GM21423 (cell line): ENCODE results near the gene NIP7.
A peak's percentile ranks its signal among the peaks of the same experiment; 100 is the strongest.

Experiments
- ATAC-seq: cut with Tn5 transposase; IDR thresholded peaks from one replicate; pipeline ENCODE4 v1.9.1; 2021; ENCODE audit warnings: mild to moderate bottlenecking, moderate library complexity; ENCODE audit not compliant: unreplicated experiment

Gene NIP7

GRCh38 chr16:69318177-69318910, 21.2 kb upstream of the NIP7 start:
- no peak for ATAC-seq

GRCh38 chr16:69318911-69319289, 20.7 kb upstream of the NIP7 start:
- ATAC-seq = no peak

- ATAC-seq = no peak
Observed at GRCh38 chr16:69319381-69319780, 20.2 kb upstream of the NIP7 start.

GRCh38 chr16:69319826-69320739, 19.5 kb upstream of the NIP7 start:
- ATAC-seq = no peak

- ATAC-seq = no peak
Observed at GRCh38 chr16:69320740-69321073, 18.9 kb upstream of the NIP7 start.

- ATAC-seq = no peak
Observed at GRCh38 chr16:69321080-69321479, 18.5 kb upstream of the NIP7 start.

GRCh38 chr16:69322343-69322742, 17.2 kb upstream of the NIP7 start:
- no peak for ATAC-seq

- no peak for ATAC-seq
Observed at GRCh38 chr16:69323415-69323814, 16.2 kb upstream of the NIP7 start.

GRCh38 chr16:69324013-69324531, 15.5 kb upstream of the NIP7 start:
- no peak for ATAC-seq

GRCh38 chr16:69324585-69325253, 14.9 kb upstream of the NIP7 start:
- ATAC-seq = no peak

GRCh38 chr16:69325784-69326171, 13.8 kb upstream of the NIP7 start:
- ATAC-seq = no peak

GRCh38 chr16:69326172-69326873, 13.2 kb upstream of the NIP7 start:
- no peak for ATAC-seq

- ATAC-seq = no peak
Observed at GRCh38 chr16:69327585-69328310, 11.8 kb upstream of the NIP7 start.

GRCh38 chr16:69328854-69329316, 10.7 kb upstream of the NIP7 start:
- ATAC-seq = no peak

- ATAC-seq = peak; percentile 30
Observed at GRCh38 chr16:69329369-69330285, 9.9 kb upstream of the NIP7 start.

GRCh38 chr16:69330286-69331109, 9.1 kb upstream of the NIP7 start, which contains the start of gene PDF:
PDF (minus strand) TSS chr16:69330588; CDS start chr16:69330570, 18 bp downstream.
- ATAC-seq = peak; percentile 91

- ATAC-seq = no peak
Observed at GRCh38 chr16:69334696-69335095, 4.9 kb upstream of the NIP7 start.
